Measurements from ENCODE around the gene TNIP1.

The TNIP1 gene

GRCh38 chr5:151002250-151002649 lies 78.6 kb downstream of the TNIP1 start:
- no peak for DNase-seq (ENCODE audit: low read depth in 2 of 2)

GRCh38 chr5:151001436-151001835 lies 79.4 kb downstream of the TNIP1 start:
- no peak for DNase-seq (ENCODE audit: low read depth in 2 of 2)

- no peak for DNase-seq (ENCODE audit: low read depth in 2 of 2)
Measured at GRCh38 chr5:150999704-151000442, 81.0 kb downstream of the TNIP1 start.

GRCh38 chr5:150993826-150994412 lies 86.9 kb downstream of the TNIP1 start:
- DNase-seq (ENCODE audit: low read depth in 2 of 2) = no peak

- DNase-seq (ENCODE audit: low read depth in 2 of 2) = no peak
Measured at GRCh38 chr5:150993422-150993821, 87.4 kb downstream of the TNIP1 start.

GRCh38 chr5:150992705-150993104 lies 88.1 kb downstream of the TNIP1 start:
- no peak for DNase-seq (ENCODE audit: low read depth in 2 of 2)

GRCh38 chr5:150989695-150990094 lies 91.1 kb downstream of the TNIP1 start:
- no peak for DNase-seq (ENCODE audit: low read depth in 2 of 2)

- no peak for DNase-seq (ENCODE audit: low read depth in 2 of 2)
Measured at GRCh38 chr5:150987746-150988145, 93.1 kb downstream of the TNIP1 start.
